GM18951 (cell line): ENCODE measurements around the gene ZSWIM4.

Experiments
- POLR2A ChIP-seq: IDR thresholded peaks from 4 replicates; pipeline ENCODE4 v1.6.1; 2011; ENCODE audit warnings: mild to moderate bottlenecking; ENCODE audit not compliant: insufficient read length, insufficient read depth; ENCODE audit errors: extremely low read depth
- in situ Hi-C: fragments of 300-500 bp; cut with MboI; formaldehyde crosslinking; loops from one replicate; pipeline ENCODE4 v1.12.0; 2022; ENCODE audit warnings: low sequenced_read_pairs, mixed read lengths, inconsistent platforms; ENCODE audit not compliant: unreplicated experiment

ZSWIM4 gene

GRCh38 chr19:13876834-13877233 is 81.6 kb downstream of the ZSWIM4 start, which contains the start of gene NANOS3:
NANOS3 (plus strand) TSS chr19:13877134; CDS start chr19:13877249, 115 bp downstream.
- no peak for TF ChIP-seq POLR2A
- in situ Hi-C loops: no loop called here

- in situ Hi-C loops: no loop called here
- no peak for TF ChIP-seq POLR2A
These were observed 82.1 kb downstream of the ZSWIM4 start for GRCh38 chr19:13877303-13877702.

GRCh38 chr19:13880059-13881043 is 85.1 kb downstream of the ZSWIM4 start:
- TF ChIP-seq POLR2A: peak; percentile 41
- in situ Hi-C loops: loop anchor here (5.0 kb wide), 1 partner anchor 192 kb away; the partner anchor contains the start of gene MISP3

- no peak for TF ChIP-seq POLR2A
- in situ Hi-C loops: loop anchor here (5.0 kb wide), 1 partner anchor 191 kb away; the partner anchor contains the start of gene MISP3
These were observed 86.0 kb downstream of the ZSWIM4 start for GRCh38 chr19:13881251-13881691.
